HEK293 (cell line): ENCODE data around the gene CHRD.

ENCODE experiments used
- CTCF ChIP-seq: fragments of 450-650 bp; formaldehyde crosslinking; IDR thresholded peaks from 2 replicates; pipeline ENCODE4 v1.5.1; 2016; ENCODE audit warnings: missing biosample characterization, missing genetic modification characterization
- KLF7 ChIP-seq: fragments of 450-650 bp; formaldehyde crosslinking; IDR thresholded peaks from 2 replicates; pipeline ENCODE4 v1.5.1; 2016; ENCODE audit warnings: missing biosample characterization, missing genetic modification characterization, borderline replicate concordance
- SALL2 ChIP-seq: fragments of 450-650 bp; formaldehyde crosslinking; IDR thresholded peaks from 2 replicates; pipeline ENCODE4 v1.5.0; 2017; ENCODE audit warnings: missing biosample characterization, mild to moderate bottlenecking, missing genetic modification characterization, borderline replicate concordance
- TSHZ1 ChIP-seq: fragments of 450-650 bp; formaldehyde crosslinking; IDR thresholded peaks from 2 replicates; pipeline ENCODE4 v1.5.1; 2016; ENCODE audit warnings: missing biosample characterization, missing genetic modification characterization, borderline replicate concordance
- ZBTB26 ChIP-seq: fragments of 450-650 bp; formaldehyde crosslinking; optimal IDR thresholded peaks from 2 replicates; pipeline ENCODE3; 2016; ENCODE audit warnings: missing biosample characterization, mild to moderate bottlenecking, missing genetic modification characterization
- ZBTB8A ChIP-seq: fragments of 450-650 bp; formaldehyde crosslinking; IDR thresholded peaks from 2 replicates; pipeline ENCODE4 v1.5.1; 2016; ENCODE audit warnings: missing biosample characterization, missing genetic modification characterization
- ZNF114 ChIP-seq: fragments of 450-650 bp; formaldehyde crosslinking; IDR thresholded peaks from 2 replicates; pipeline ENCODE4 v1.5.0; 2017; ENCODE audit warnings: missing biosample characterization, missing genetic modification characterization
- ZNF274 ChIP-seq, 2 experiments: fragments of 200-500 bp in 1 of 2; fragments of 450-650 bp in 1 of 2; sonication (Bioruptor generic) in 1 of 2; formaldehyde crosslinking in 1 of 2; IDR thresholded peaks; 2 replicates each; pipeline versions ENCODE4 v1.5.1 to v1.6.1; 2014 to 2016; ENCODE audit warnings: borderline replicate concordance in 1 of 2, inconsistent platforms in 1 of 2, low read length in 1 of 2, missing biosample characterization in 1 of 2, missing genetic modification characterization in 1 of 2
- ZNF660 ChIP-seq: fragments of 450-650 bp; IDR thresholded peaks from 2 replicates; pipeline ENCODE4 v1.5.1; 2018; ENCODE audit warnings: missing biosample characterization, mild to moderate bottlenecking, missing genetic modification characterization
- ZSCAN16 ChIP-seq: fragments of 450-650 bp; formaldehyde crosslinking; IDR thresholded peaks from 2 replicates; pipeline ENCODE4 v1.5.1; 2016; ENCODE audit warnings: missing biosample characterization, missing genetic modification characterization

GRCh38 chr3:184351511-184352148, 28.2 kb upstream of the CHRD start:
- TF ChIP-seq ZBTB8A = no peak
- TF ChIP-seq CTCF (tag by site-specific recombination) = no peak
- TF ChIP-seq ZSCAN16 (tag by site-specific recombination) = no peak
- no peak for TF ChIP-seq ZNF660 (tag by site-specific recombination)
- no peak for TF ChIP-seq ZNF114
- TF ChIP-seq SALL2 (tag by site-specific recombination) = no peak
- no peak for TF ChIP-seq ZBTB26 (tag by site-specific recombination)
- no peak for TF ChIP-seq ZNF274 (IDR thresholded peaks at IDR 0.05; ENCODE audit: low read length)
- no peak for TF ChIP-seq ZNF274 (tag by site-specific recombination; IDR thresholded peaks at IDR 0.05; ENCODE audit: borderline replicate concordance)
- TF ChIP-seq KLF7 (tag by site-specific recombination) = no peak
- TF ChIP-seq TSHZ1 = no peak
